Raji (cell line): Measurements from ENCODE around the gene DHRS7C.

ENCODE experiments used
- POLR2A ChIP-seq: IDR thresholded peaks from 2 replicates; pipeline ENCODE4 v1.6.1; 2011; ENCODE audit warnings: low read depth, low read length, control low read depth; ENCODE audit not compliant: insufficient read depth

DHRS7C gene

GRCh38 chr17:9790889-9791876 is at the start of gene DHRS7C:
TSS of gene DHRS7C (minus strand) at chr17:9791592. CDS start at chr17:9791284, 308 bp downstream.
- no peak for TF ChIP-seq POLR2A

- no peak for TF ChIP-seq POLR2A
Measured at GRCh38 chr17:9839433-9839832, 48.0 kb upstream of the DHRS7C start.

GRCh38 chr17:9837551-9838471 is 46.4 kb upstream of the DHRS7C start:
- TF ChIP-seq POLR2A: no peak

GRCh38 chr17:9833922-9834321 is 42.5 kb upstream of the DHRS7C start:
- TF ChIP-seq POLR2A: no peak

GRCh38 chr17:9830711-9831110 is 39.3 kb upstream of the DHRS7C start:
- TF ChIP-seq POLR2A: no peak

GRCh38 chr17:9829343-9829742 is 38.0 kb upstream of the DHRS7C start:
- TF ChIP-seq POLR2A: no peak

- no peak for TF ChIP-seq POLR2A
Measured at GRCh38 chr17:9828296-9829295, 37.2 kb upstream of the DHRS7C start.

- no peak for TF ChIP-seq POLR2A
Measured at GRCh38 chr17:9825641-9826150, 34.3 kb upstream of the DHRS7C start, which contains the start of gene GLP2R. TSS of gene GLP2R (plus strand) at chr17:9825924. CDS start at chr17:9826064, 140 bp downstream.

GRCh38 chr17:9824797-9825338 is 33.5 kb upstream of the DHRS7C start:
- TF ChIP-seq POLR2A: no peak

GRCh38 chr17:9824094-9824493 is 32.7 kb upstream of the DHRS7C start:
- TF ChIP-seq POLR2A: no peak

GRCh38 chr17:9821921-9822320 is 30.5 kb upstream of the DHRS7C start, which contains the start of gene GSG1L2:
TSS of gene GSG1L2 (minus strand) at chr17:9822079. CDS start at chr17:9822071, 8 bp downstream.
- no peak for TF ChIP-seq POLR2A

- no peak for TF ChIP-seq POLR2A
Measured at GRCh38 chr17:9820448-9820847, 29.1 kb upstream of the DHRS7C start.

GRCh38 chr17:9818760-9819159 is 27.4 kb upstream of the DHRS7C start:
- TF ChIP-seq POLR2A: no peak

GRCh38 chr17:9817086-9817485 is 25.7 kb upstream of the DHRS7C start:
- no peak for TF ChIP-seq POLR2A
